Endodermal cell (in vitro differentiated cells): Measurements from ENCODE around the gene S100A1. TPM values are rescaled to one million over a fixed set of nuclear protein-coding genes. Genes with fewer than 3 reads are reported as not detected.

ENCODE experiments used
- DNase-seq: peaks from one replicate; pipeline ENCODE4 v3.0.0-alpha.2; 2017
- H3K27ac ChIP-seq: 2 replicates; pipeline ENCODE4 v1.5.1; 2013; ENCODE audit warnings: mild to moderate bottlenecking, low read depth, low read length, moderate library complexity
- H3K27me3 ChIP-seq: 2 replicates; pipeline ENCODE4 v1.6.1; 2013; ENCODE audit warnings: mild to moderate bottlenecking, low read length, moderate library complexity; ENCODE audit not compliant: insufficient read depth, control insufficient read depth, poor library complexity, severe bottlenecking
- H3K36me3 ChIP-seq: 2 replicates; pipeline ENCODE4 v1.7.0; 2013; ENCODE audit warnings: mild to moderate bottlenecking, low read length, moderate library complexity; ENCODE audit not compliant: control insufficient read depth, insufficient read depth
- H3K4me1 ChIP-seq: one replicate; pipeline ENCODE4 v1.7.0; 2013; ENCODE audit warnings: low read length; ENCODE audit not compliant: control insufficient read depth, insufficient read depth
- H3K4me3 ChIP-seq: 2 replicates; pipeline ENCODE4 v1.5.1; 2013; ENCODE audit warnings: mild to moderate bottlenecking, low read length, moderate library complexity
- H3K9ac ChIP-seq: 2 replicates; pipeline ENCODE4 v1.6.1; 2013; ENCODE audit warnings: mild to moderate bottlenecking, low read length, moderate library complexity; ENCODE audit not compliant: poor library complexity, severe bottlenecking; ENCODE audit errors: extremely low read depth
- H3K9me3 ChIP-seq: 2 replicates; pipeline ENCODE4 v1.6.1; 2013; ENCODE audit warnings: mild to moderate bottlenecking, low read length, moderate library complexity; ENCODE audit not compliant: control insufficient read depth
- H3K27ac Mint-ChIP-seq: 2 replicates; pipeline ENCODE4 v1.8.0; 2020; ENCODE audit warnings: mixed read lengths
- H3K27me3 Mint-ChIP-seq: 2 replicates; pipeline ENCODE4 v1.8.0; 2021; ENCODE audit warnings: mild to moderate bottlenecking, mixed read lengths; ENCODE audit not compliant: insufficient read depth
- H3K36me3 Mint-ChIP-seq: 2 replicates; pipeline ENCODE4 v1.8.0; 2020; ENCODE audit warnings: low read depth, mixed read lengths
- H3K4me1 Mint-ChIP-seq: 2 replicates; pipeline ENCODE4 v1.8.0; 2020; ENCODE audit warnings: mixed read lengths
- H3K4me3 Mint-ChIP-seq: 2 replicates; pipeline ENCODE4 v1.8.0; 2020; ENCODE audit warnings: mild to moderate bottlenecking, moderate library complexity, mixed read lengths
- H3K9me3 Mint-ChIP-seq: 2 replicates; pipeline ENCODE4 v1.8.0; 2020; ENCODE audit warnings: mild to moderate bottlenecking, mixed read lengths
- CTCF ChIP-seq: fragments of 200-600 bp; sonication (generic); conservative IDR thresholded peaks from 2 replicates; pipeline ENCODE4 v1.5.0; 2021; ENCODE audit warnings: antibody characterized with exemption, mild to moderate bottlenecking
- WGBS, 2 experiments: methylation state at CpG; one replicate each; pipeline versions ENCODE4 v1.1.5 to v1.1.7; 2013; ENCODE audit warnings: missing lambda C conversion rate in 2 of 2, mixed read lengths in 1 of 2; ENCODE audit not compliant: insufficient coverage in 1 of 2, insufficient read length in 1 of 2; 5-methylcytosine and 5-hydroxymethylcytosine counted together
- total RNA-seq, 2 donors: library from RNA; stranded (reverse); fragmentation: NEBNext Ultra II Directional in 1 of 2; extraction: Animal tissue kit (Norgen Biotek cat#: 25700) in 1 of 2; gene quantifications; 2 replicates in 1 of 2; 3 replicates in 1 of 2; pipeline ENCODE4 v1.2.1, GENCODE V29; 2021

Gene S100A1
- total RNA-seq, 2 donors from 2014 or later, result 1.8 to 5.0 TPM

DNA sequence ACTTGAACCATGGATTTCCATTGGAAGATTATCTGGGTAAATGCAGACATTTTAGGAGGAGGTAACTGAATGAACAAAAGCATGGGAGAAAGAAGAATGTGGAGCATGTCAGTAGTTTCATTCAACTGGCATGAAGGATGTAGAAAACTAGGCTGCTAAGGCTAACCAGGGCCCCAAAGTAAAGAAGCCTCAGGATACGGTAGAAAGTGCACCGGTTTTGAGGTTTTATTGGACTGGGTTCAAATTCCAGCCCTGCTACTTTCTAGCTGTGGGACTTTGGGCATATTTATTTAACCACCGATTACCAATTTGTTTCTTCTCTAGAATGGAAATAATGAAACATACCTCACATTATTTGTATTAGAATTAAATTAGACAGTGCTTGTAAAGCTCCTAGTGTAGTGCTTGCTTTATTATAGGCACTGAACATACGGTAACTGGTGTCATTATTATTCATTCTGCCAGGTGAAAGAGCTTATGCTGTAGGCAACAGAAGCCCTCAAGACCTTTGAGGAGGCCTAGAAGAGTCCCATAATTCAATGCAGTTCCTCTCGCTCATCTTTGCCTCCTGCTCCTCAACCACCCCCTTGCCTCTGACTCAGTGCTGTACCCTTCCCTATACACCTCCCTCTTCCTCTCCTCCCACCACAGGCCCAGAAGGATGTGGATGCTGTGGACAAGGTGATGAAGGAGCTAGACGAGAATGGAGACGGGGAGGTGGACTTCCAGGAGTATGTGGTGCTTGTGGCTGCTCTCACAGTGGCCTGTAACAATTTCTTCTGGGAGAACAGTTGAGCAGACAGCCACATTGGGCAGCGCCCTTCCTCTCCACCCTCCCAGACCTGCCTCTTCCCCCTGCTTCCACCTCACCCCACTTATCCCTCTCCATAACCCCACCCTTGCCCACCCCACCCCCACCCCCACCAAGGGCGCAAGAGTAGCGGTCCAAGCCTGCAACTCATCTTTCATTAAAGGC, 3.1 kb downstream of the S100A1 start:
- H3K9me3 Mint-ChIP-seq, result peaks cover 4% of the 10 kb centered on the region
- no peak overlapping the region for H3K4me3 Mint-ChIP-seq
- H3K4me3 ChIP-seq, result no peak overlapping the region
- H3K36me3 ChIP-seq, result peaks cover 12% of the 10 kb centered on the region
- no peaks in the 10 kb centered on the region for H3K27me3 Mint-ChIP-seq
- H3K4me1 Mint-ChIP-seq, result peaks cover 24% of the 10 kb centered on the region
- H3K27ac Mint-ChIP-seq, result no peak overlapping the region
- TF ChIP-seq CTCF, result no peak
- H3K27me3 ChIP-seq, result no peaks in the 10 kb centered on the region
- H3K9me3 ChIP-seq, result peaks cover under 1% of the 10 kb centered on the region
- WGBS, 2 experiments, result 95 to 98% methylated on average over 3 to 7 of the region's 10 CpGs
- DNase-seq, result no peak
- peaks cover 19% of the 10 kb centered on the region for H3K36me3 Mint-ChIP-seq
- H3K9ac ChIP-seq, result no peak overlapping the region
- no peaks in the 10 kb centered on the region for H3K4me1 ChIP-seq
- no peak overlapping the region for H3K27ac ChIP-seq

DNA sequence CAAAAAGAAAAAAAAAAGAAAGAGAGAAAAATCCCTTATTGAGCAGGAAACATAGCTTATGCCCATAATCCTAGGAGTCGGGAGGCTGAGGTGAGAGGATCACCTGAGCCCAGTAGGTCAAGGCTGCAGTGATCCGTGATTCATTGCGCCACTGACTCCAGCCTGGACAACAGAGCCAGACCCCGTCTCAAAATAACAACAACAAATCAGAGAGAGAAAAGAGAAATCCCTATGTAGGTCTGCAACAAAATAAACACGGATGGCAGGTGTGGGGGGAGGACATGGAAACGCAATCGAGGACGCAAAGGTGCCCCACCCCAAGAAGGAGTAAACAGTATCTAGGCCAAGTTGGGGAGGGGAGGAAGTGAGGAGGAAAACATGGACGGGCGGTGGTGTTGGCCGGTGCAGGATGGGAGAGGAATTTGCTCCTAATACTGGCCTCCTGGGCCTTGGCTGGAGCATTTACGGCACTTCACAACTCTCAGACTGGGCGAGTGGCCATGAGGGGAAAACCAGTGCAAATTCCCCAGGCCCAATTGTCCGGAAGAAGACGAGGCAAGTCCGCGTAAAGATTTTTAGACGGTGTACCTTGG, 5.0 kb downstream of the S100A1 start:
- peaks cover 4% of the 10 kb centered on the region for H3K9me3 Mint-ChIP-seq
- H3K4me1 ChIP-seq, result no peaks in the 10 kb centered on the region
- H3K4me1 Mint-ChIP-seq, result peaks cover 18% of the 10 kb centered on the region
- 85 to 90% methylated on average over 10 to 18 of the region's 18 CpGs for WGBS, 2 experiments
- H3K36me3 ChIP-seq, result peaks cover 29% of the 10 kb centered on the region
- H3K27me3 Mint-ChIP-seq, result no peaks in the 10 kb centered on the region
- no peak overlapping the region for H3K9ac ChIP-seq
- no peak overlapping the region for H3K27ac ChIP-seq
- peak overlapping the region; percentile 100 for H3K27ac Mint-ChIP-seq
- peaks cover 7% of the 10 kb centered on the region for H3K9me3 ChIP-seq
- peak overlapping the region; percentile 98 for H3K4me3 ChIP-seq
- no peak for DNase-seq
- no peak for TF ChIP-seq CTCF
- H3K4me3 Mint-ChIP-seq, result peak overlapping the region; percentile 98
- H3K36me3 Mint-ChIP-seq, result peaks cover 35% of the 10 kb centered on the region
- no peaks in the 10 kb centered on the region for H3K27me3 ChIP-seq

- peak; percentile 99 for DNase-seq
- H3K27ac ChIP-seq, result peak within 1 kb of the TSS; percentile 100
- Mint-ChIP-seq H3K27ac (peak within 1 kb of the TSS; percentile 100), H3K4me3 (peak within 1 kb of the TSS; percentile 98), H3K27me3 (no peaks in the 10 kb centered on the region), H3K36me3 (peaks cover 42% of the 10 kb centered on the region), H3K9me3 (peaks cover 4% of the 10 kb centered on the region), H3K4me1 (peaks cover 16% of the 10 kb centered on the region)
- peak within 1 kb of the TSS; percentile 98 for H3K4me3 ChIP-seq
- peak within 1 kb of the TSS; percentile 100 for H3K9ac ChIP-seq
- 2 to 5% methylated on average over 42 to 65 of the region's 65 CpGs for WGBS, 2 experiments
- peaks cover 7% of the 10 kb centered on the region for H3K9me3 ChIP-seq
- no peaks in the 10 kb centered on the region for H3K27me3 ChIP-seq
- H3K4me1 ChIP-seq, result no peaks in the 10 kb centered on the region
- TF ChIP-seq CTCF, result no peak
- H3K36me3 ChIP-seq, result peaks cover 37% of the 10 kb centered on the region
Observed at GRCh38 chr1:153633754-153634665, 5.8 kb downstream of the S100A1 start, which contains the start of gene CHTOP. TSS of gene CHTOP (plus strand) at chr1:153634066. CDS start at chr1:153636589, 2,523 bp downstream.
